B cell (primary cell): Measurements from ENCODE around the gene OTOGL. TPM values are rescaled to one million over a fixed set of nuclear protein-coding genes. Genes with fewer than 3 reads are reported as not detected.

Experiments
- ATAC-seq: fragments of 200-7000 bp; cut with Tn5 transposase; one replicate; pipeline ENCODE4 v1.10.0; 2021; ENCODE audit warnings: low read depth, mild to moderate bottlenecking, moderate number of reproducible peaks, moderate library complexity
- CTCF ChIA-PET: fragments of 350-600 bp; sonication (Branson Sonifier 250); formaldehyde crosslinking; loops from one replicate; lab custom pipeline; 2021; ENCODE audit warnings: antibody characterized with exemption, inconsistent platforms; lab: Charles Lee
- POLR2A ChIA-PET: fragments of 350-600 bp; sonication (Branson Sonifier 250); formaldehyde crosslinking; loops from one replicate; lab custom pipeline; 2021; ENCODE audit warnings: antibody characterized with exemption; lab: Charles Lee
- DNase-seq: peaks from one replicate; pipeline ENCODE4 v3.0.0; 2013
- H2AFZ ChIP-seq: 2 replicates; pipeline ENCODE4 v1.6.1; 2012; ENCODE audit warnings: mild to moderate bottlenecking, low read depth, low read length; ENCODE audit not compliant: insufficient read depth, poor library complexity, severe bottlenecking
- H3K27ac ChIP-seq, 2 donors: 1 replicate in 1 of 2; 2 replicates in 1 of 2; pipeline ENCODE4 v1.5.1; 2012 to 2013; ENCODE audit warnings: low read length in 2 of 2, mild to moderate bottlenecking in 2 of 2, moderate library complexity in 1 of 2
- H3K27me3 ChIP-seq, 4 experiments: fragments of 200-600 bp in 1 of 4; sonication (generic) in 1 of 4; replicated peaks in 1 of 4; 1 replicate in 2 of 4; 2 replicates in 2 of 4; pipeline versions ENCODE4 v1.6.1 to v1.7.0; 2013 to 2016; ENCODE audit warnings: low read length in 3 of 4, mild to moderate bottlenecking in 2 of 4, mixed read lengths in 1 of 4, moderate library complexity in 1 of 4; ENCODE audit not compliant: insufficient read depth in 4 of 4, control insufficient read depth in 3 of 4; ENCODE audit errors: control extremely low read depth in 1 of 4
- H3K36me3 ChIP-seq, 2 experiments: replicated peaks in 1 of 2; 1 replicate in 1 of 2; 2 replicates in 1 of 2; pipeline versions ENCODE4 v1.6.1 to v1.7.1; 2013; ENCODE audit warnings: low read length in 1 of 2; ENCODE audit not compliant: insufficient read depth in 2 of 2, control insufficient read depth in 1 of 2; ENCODE audit errors: control extremely low read depth in 1 of 2, extremely low read depth in 1 of 2
- H3K4me1 ChIP-seq, 2 donors: fragments of 200-600 bp in 1 of 2; sonication (generic) in 1 of 2; 1 replicate in 1 of 2; 2 replicates in 1 of 2; pipeline versions ENCODE4 v1.5.1 to v1.6.1; 2013 to 2017; ENCODE audit warnings: low read length in 2 of 2; ENCODE audit not compliant: control insufficient read depth in 2 of 2, insufficient read depth in 2 of 2
- H3K4me2 ChIP-seq: replicated peaks from 2 replicates; pipeline ENCODE3; 2012; ENCODE audit warnings: mild to moderate bottlenecking, low read depth, low read length; ENCODE audit not compliant: poor library complexity, severe bottlenecking
- H3K4me3 ChIP-seq, 5 experiments: fragments of 200-600 bp in 1 of 5; sonication (generic) in 1 of 5; 1 replicate in 3 of 5; 2 replicates in 2 of 5; pipeline versions ENCODE4 v1.5.1 to v1.7.0; 2011 to 2016; ENCODE audit warnings: low read length in 4 of 5, mild to moderate bottlenecking in 4 of 5, low read depth in 2 of 5, control low read depth in 1 of 5, moderate library complexity in 1 of 5; ENCODE audit not compliant: insufficient read depth in 1 of 5; ENCODE audit errors: control extremely low read depth in 1 of 5, extremely low read depth in 1 of 5
- H3K79me2 ChIP-seq: fragments of 200-600 bp; sonication (generic); one replicate; pipeline ENCODE4 v1.6.0; 2016; ENCODE audit warnings: low read length; ENCODE audit not compliant: control insufficient read depth, insufficient read depth
- H3K9ac ChIP-seq: fragments of 200-600 bp; sonication (generic); 2 replicates; pipeline ENCODE4 v1.6.1; 2017; ENCODE audit warnings: mild to moderate bottlenecking, low read length, moderate library complexity
- H3K9me3 ChIP-seq, 3 donors: one replicate each; pipeline versions ENCODE4 v1.6.1 to v1.7.1; 2013; ENCODE audit warnings: low read length in 2 of 3; ENCODE audit not compliant: control insufficient read depth in 2 of 3, insufficient read depth in 1 of 3; ENCODE audit errors: control extremely low read depth in 1 of 3
- H4K20me1 ChIP-seq: 2 replicates; pipeline ENCODE4 v1.6.0; 2012; ENCODE audit warnings: mild to moderate bottlenecking, low read length; ENCODE audit not compliant: insufficient read depth, control insufficient read depth, poor library complexity, severe bottlenecking
- H3K27ac Mint-ChIP-seq: one replicate; pipeline ENCODE4 v1.8.0; 2021; ENCODE audit warnings: mixed read lengths
- H3K27me3 Mint-ChIP-seq: one replicate; pipeline ENCODE4 v1.8.0; 2021; ENCODE audit warnings: mixed read lengths
- H3K4me1 Mint-ChIP-seq: one replicate; pipeline ENCODE4 v1.8.0; 2021; ENCODE audit warnings: mixed read lengths
- H3K4me3 Mint-ChIP-seq: one replicate; pipeline ENCODE4 v1.8.0; 2021; ENCODE audit warnings: mixed read lengths
- H3K9me3 Mint-ChIP-seq: one replicate; pipeline ENCODE4 v1.8.0; 2022; ENCODE audit warnings: mixed read lengths; ENCODE audit not compliant: insufficient read depth
- EZH2 ChIP-seq: IDR thresholded peaks from 2 replicates; pipeline ENCODE4 v1.6.1; 2012; ENCODE audit warnings: borderline replicate concordance, low read depth, mild to moderate bottlenecking, moderate library complexity, low read length; ENCODE audit not compliant: insufficient read depth, poor library complexity, severe bottlenecking
- WGBS: methylation state at CpG from one replicate; pipeline ENCODE4 v1.1.5; 2013; ENCODE audit warnings: missing lambda C conversion rate; ENCODE audit not compliant: insufficient coverage; 5-methylcytosine and 5-hydroxymethylcytosine counted together
- intact Hi-C: fragments of 100-400 bp; cut with micrococcal nuclease; formaldehyde crosslinking; loops from one replicate; pipeline ENCODE4 v1.10.0; 2022
- polyA plus RNA-seq: library from polyadenylated mRNA; depleted of rRNA; stranded (reverse); fragments of >200 nt; gene quantifications from 2 replicates; pipeline ENCODE4 v1.2.3, GENCODE V29; 2012
- total RNA-seq, 2 donors: library from RNA; stranded (reverse); fragments of 120-200 nt in 1 of 2; gene quantifications; 1 replicate in 1 of 2; 2 replicates in 1 of 2; pipeline versions ENCODE4 v1.2.3 to v1.2.4, GENCODE V29; 2013 to 2022
- TF ChIP-seq, protein P1 (sequence below): fragments of 200-600 bp; IDR thresholded peaks from one replicate; pipeline ENCODE4 v1.8.0; 2022; ENCODE audit warnings: antibody characterized with exemption, mild to moderate bottlenecking

Gene OTOGL
- total and polyA plus RNA-seq, 2 donors (not counting 1 experiment from before 2014, with no cell fraction given), result not detected

GRCh38 chr12:80406253-80406652 is 306.9 kb downstream of the OTOGL start:
- Histone ChIP-seq H3K9ac (no peak overlapping the region), H3K4me3 (no peak overlapping the region), H3K9me3 (no peaks in the 10 kb centered on the region), H3K4me2 (no peak overlapping the region), H4K20me1 (no peaks in the 10 kb centered on the region), H3K36me3 (no peaks in the 10 kb centered on the region), H3K27me3 (no peaks in the 10 kb centered on the region), H2AFZ (no peak overlapping the region), H3K79me2 (no peaks in the 10 kb centered on the region), H3K27ac (no peak overlapping the region), H3K4me1 (no peaks in the 10 kb centered on the region)
- H3K4me1 Mint-ChIP-seq, result no peaks in the 10 kb centered on the region
- no peaks in the 10 kb centered on the region for H3K27me3 Mint-ChIP-seq
- no peak overlapping the region for H3K27ac Mint-ChIP-seq
- ChIA-PET CTCF (no interaction called here), POLR2A (no interaction called here)
- TF ChIP-seq, protein P1, sequence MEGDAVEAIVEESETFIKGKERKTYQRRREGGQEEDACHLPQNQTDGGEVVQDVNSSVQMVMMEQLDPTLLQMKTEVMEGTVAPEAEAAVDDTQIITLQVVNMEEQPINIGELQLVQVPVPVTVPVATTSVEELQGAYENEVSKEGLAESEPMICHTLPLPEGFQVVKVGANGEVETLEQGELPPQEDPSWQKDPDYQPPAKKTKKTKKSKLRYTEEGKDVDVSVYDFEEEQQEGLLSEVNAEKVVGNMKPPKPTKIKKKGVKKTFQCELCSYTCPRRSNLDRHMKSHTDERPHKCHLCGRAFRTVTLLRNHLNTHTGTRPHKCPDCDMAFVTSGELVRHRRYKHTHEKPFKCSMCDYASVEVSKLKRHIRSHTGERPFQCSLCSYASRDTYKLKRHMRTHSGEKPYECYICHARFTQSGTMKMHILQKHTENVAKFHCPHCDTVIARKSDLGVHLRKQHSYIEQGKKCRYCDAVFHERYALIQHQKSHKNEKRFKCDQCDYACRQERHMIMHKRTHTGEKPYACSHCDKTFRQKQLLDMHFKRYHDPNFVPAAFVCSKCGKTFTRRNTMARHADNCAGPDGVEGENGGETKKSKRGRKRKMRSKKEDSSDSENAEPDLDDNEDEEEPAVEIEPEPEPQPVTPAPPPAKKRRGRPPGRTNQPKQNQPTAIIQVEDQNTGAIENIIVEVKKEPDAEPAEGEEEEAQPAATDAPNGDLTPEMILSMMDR, result no peak
- no peak for TF ChIP-seq EZH2
- intact Hi-C loops, result no loop called here
- ATAC-seq (no peak), DNase-seq (no peak)
- H3K9me3 Mint-ChIP-seq, result no peaks in the 10 kb centered on the region
- no peak overlapping the region for H3K4me3 Mint-ChIP-seq

- H3K9me3 Mint-ChIP-seq, result no peaks in the 10 kb centered on the region
- no peaks in the 10 kb centered on the region for H4K20me1 ChIP-seq
- POLR2A ChIA-PET, result no interaction called here
- H3K4me3 ChIP-seq, result no peak overlapping the region
- no peak overlapping the region for H3K4me3 Mint-ChIP-seq
- no peaks in the 10 kb centered on the region for H3K36me3 ChIP-seq
- WGBS, result no CpG with 5 or more reads among the region's 3 CpGs
- TF ChIP-seq, protein P1, result no peak
- no peak for TF ChIP-seq EZH2
- CTCF ChIA-PET, result interaction anchor here (1.7 kb wide), 1 partner anchor 15 kb away, joined by 3 read pairs; no protein-coding TSS in a partner anchor
- ATAC-seq, result no peak
- no peaks in the 10 kb centered on the region for H3K79me2 ChIP-seq
- no peaks in the 10 kb centered on the region for H3K9me3 ChIP-seq
- no peak overlapping the region for H3K27ac ChIP-seq
- H3K27me3 ChIP-seq, result no peaks in the 10 kb centered on the region
- no peak for DNase-seq
- H3K27me3 Mint-ChIP-seq, result no peaks in the 10 kb centered on the region
- no peak overlapping the region for H3K4me2 ChIP-seq
- no peaks in the 10 kb centered on the region for H3K4me1 Mint-ChIP-seq
- intact Hi-C loops, result loop anchor here (5.0 kb wide), 1 partner anchor 351 kb away; no protein-coding TSS in a partner anchor
- H3K27ac Mint-ChIP-seq, result no peak overlapping the region
- H2AFZ ChIP-seq, result no peak overlapping the region
- no peaks in the 10 kb centered on the region for H3K4me1 ChIP-seq
- H3K9ac ChIP-seq, result no peak overlapping the region
Observed at GRCh38 chr12:80411787-80412186, 312.4 kb downstream of the OTOGL start.
